Measurements from ENCODE around the gene COL23A1.

COL23A1 gene

GRCh38 chr5:178351221-178352034 lies 238.8 kb downstream of the COL23A1 start:
- no peak for DNase-seq

DNA sequence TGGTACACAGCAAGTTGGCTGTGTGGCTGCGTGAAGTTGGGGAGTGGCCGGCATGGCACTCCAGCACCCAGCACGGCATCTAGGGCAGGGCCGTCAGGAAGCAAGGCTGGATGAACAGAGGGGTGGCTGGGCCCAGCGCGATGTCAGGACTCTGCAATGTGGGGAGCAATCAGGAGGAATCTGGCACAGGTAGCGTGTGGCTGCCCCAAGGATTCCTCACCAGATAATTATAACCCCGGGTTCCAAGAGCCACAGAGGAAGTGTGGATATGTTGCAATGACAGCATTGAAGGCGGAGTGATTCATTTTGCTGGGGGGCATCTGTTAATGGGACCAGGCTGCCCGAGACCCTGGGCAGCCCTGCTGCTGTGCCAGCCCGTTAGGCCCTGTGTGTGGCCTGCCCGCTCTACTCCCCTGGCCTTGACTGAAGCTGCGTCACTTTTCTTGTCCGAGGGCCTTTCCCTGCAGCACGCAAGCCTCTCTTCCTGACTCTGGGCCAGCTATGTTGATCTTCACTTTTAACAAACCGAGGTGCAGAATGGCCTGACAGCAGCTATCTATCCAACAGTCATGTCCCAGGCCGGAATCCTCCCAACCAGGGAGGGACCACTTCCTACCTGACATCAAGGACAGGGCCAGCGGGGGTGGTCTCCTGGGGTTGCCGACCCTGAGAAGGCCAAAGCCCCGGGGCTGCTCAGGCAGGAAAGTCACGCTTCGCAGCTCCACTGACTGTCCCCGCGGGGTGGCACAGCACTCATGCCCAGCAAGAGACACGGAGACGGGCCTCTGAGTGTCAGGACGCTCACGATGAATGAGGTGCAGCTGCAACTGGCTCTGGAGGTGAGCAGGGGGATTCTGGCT lies 239.6 kb downstream of the COL23A1 start:
- no peak for DNase-seq

DNA sequence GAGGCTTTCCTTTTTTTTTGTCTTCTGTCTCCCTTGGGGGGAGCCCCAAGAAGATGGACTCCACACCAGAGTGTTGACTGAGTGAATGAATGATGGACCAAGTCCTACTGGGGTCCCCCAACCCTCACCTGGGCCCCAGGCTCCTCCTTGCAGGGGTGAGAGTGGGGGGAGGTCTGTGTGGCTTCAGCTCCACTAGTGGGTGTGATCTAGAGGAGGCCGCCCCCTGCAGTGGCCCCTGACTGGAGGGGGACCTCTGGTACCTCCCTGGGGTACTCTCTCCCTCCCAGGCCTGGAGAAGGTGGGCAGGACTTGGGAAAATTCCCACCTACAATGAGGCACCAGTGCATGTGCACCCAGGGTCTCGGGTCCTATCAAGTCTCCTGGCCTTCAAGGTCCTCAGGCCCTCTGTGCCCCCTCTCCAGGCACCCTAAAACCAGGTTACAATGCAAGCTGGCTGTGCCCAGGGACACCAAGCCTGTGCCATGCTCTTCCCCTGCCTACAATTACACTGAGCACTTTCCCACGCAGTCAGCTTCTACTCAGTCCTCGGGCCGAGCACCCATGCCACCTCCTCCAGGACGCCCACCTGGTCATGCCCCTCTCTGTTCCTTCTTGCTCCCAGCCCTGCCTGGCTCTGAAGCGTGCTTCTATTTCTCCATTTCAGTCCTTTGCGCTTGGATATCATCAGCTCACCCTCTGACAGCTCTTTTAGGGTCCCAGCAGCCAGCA lies 240.4 kb downstream of the COL23A1 start:
- no peak for DNase-seq

DNA sequence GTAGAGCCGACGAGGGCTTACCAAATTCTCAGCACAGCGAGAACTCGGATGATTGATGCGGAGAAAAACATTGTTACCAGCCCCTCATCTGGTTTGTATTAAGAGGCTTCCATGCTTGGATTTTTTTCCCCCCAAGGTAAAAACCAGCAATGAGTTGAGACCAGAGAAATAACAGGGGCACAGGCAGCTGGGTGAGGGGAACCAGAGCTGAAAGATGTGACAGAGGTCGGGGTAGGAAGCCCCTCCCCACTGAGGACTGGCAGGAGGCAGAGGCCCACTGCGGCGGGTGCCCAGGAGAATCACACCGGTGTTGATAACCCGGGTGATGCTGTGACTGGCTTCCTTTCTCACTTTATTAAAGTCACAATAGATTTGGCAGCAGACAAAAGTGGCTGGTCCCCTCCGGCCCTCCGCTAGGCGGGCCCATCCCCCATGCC lies 241.1 kb downstream of the COL23A1 start:
- no peak for DNase-seq

GRCh38 chr5:178348356-178349074 lies 241.7 kb downstream of the COL23A1 start:
- DNase-seq, result no peak

DNA sequence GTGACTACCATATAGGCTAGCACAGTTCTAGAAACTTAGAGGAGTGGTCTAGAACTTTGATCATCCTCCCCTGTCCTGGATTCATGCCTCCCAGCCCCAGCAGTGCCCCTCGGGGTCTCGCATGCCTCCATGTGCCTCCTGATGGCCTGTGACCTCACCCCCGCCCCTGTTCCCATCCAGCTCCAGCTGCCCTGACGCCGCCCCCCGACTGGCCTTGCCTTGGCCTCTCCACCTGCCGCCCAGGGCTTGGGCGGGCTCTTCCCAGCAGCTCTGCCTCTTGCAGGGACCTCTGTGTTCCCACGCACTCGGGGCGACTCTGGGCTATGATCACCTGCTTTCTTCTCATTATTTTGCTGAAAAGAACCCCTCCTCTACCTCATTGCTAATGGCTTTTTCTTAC lies 242.2 kb downstream of the COL23A1 start:
- DNase-seq, result no peak

DNA sequence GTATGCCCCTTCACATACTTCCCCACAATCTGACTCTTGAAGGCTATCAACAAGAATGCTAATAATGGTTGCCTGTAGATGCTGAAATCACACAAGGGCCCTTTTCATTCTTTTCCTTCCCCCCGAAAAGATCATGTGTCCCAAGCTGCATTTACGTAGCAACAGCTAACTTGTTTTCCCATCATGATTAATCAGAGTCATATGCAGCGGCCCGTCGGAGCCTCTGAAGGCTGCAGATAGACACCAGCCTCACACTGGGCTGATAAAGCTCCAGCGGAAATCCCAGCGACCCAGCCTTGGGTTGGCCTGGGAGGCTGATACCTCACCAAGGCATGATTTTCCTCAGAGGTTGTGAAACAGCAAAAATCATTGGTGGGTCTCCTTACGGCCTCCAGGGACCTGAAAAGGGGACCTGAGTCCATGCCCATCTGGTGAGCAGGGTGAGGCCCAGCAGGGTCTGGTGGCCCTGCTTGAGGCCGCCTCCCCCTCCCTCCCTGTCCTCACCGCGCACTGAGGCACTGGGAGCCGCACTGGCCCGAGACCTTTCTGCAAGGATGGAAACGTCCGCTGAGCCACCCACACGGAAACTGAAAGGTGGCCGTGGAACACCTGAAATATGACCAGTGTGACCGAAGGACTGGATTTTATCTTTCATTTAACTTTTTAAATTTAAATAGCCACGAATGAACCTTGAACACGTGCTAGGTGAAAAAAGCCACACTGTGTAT lies 243.4 kb downstream of the COL23A1 start:
- no peak for DNase-seq

DNA sequence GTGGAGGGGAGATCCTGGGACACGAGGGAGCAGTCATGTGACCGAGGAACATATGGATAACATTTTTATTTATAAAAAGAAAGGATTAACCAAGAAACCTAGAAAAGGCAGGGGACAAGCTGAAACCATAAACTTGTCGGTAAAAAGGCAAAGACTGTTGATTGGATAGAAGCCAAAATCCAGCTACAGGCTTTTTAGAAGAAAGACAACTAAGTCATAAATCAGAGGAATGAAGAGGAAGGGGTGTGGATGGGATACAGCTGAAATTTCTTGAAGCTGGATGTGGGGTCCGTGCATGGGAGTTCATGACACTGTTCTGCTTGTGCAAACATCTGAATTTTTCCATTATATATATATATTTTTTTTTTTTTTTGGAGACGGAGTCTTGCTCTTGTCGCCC lies 246.9 kb downstream of the COL23A1 start:
- DNase-seq, result no peak

DNA sequence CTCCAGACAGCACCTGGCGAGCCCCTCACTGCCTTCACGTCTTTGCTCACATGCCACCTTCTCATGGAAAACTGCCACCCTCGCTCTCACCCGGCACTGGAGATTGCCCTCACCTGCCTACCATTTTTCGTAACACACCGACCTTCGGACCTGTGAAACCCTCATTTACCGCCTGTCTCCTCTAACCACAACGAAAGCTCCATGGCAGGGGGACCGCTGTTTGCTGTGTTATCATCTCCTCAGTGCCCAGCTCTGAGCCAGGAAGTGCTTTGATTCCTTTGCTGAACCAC lies 248.4 kb downstream of the COL23A1 start:
- no peak for DNase-seq

GRCh38 chr5:178341091-178341850 lies 248.9 kb downstream of the COL23A1 start:
- DNase-seq, result no peak

GRCh38 chr5:178340637-178341036 lies 249.6 kb downstream of the COL23A1 start:
- DNase-seq, result no peak

- DNase-seq, result no peak
Measured at GRCh38 chr5:178340187-178340586, 250.0 kb downstream of the COL23A1 start.

GRCh38 chr5:178339272-178339671 lies 250.9 kb downstream of the COL23A1 start:
- no peak for DNase-seq

- no peak for DNase-seq
Measured at GRCh38 chr5:178338750-178339144, 251.4 kb downstream of the COL23A1 start.

DNA sequence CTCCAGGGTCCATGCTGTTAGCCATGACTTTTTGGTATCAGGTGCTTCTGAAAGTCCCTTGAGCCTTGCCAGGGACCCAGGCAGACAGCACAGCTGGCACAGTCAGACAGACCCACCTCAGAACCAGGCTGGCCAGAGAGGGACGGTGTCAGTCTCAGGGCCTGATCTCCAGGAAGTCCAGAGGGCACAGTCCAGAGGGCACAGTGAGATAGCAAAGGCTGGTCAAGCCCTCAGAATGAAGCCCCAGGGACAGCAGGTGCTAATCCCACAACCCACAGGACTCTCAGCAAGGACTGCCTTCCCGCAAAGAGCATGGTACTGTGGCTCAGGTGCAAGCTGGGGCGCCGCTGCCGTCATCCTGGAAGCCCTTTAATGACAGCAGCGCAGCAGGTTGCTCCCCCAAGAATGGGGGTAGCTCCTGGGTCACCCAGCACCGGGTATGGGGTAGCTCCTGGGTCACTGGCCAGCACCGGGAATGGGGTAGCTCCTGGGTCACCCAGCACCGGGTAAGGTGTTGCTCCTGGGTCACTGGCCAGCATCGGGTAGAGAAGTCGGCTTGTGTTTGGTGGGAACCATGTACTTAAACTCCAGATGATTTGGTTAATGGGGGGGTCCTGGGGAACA lies 252.0 kb downstream of the COL23A1 start:
- no peak for DNase-seq

DNA sequence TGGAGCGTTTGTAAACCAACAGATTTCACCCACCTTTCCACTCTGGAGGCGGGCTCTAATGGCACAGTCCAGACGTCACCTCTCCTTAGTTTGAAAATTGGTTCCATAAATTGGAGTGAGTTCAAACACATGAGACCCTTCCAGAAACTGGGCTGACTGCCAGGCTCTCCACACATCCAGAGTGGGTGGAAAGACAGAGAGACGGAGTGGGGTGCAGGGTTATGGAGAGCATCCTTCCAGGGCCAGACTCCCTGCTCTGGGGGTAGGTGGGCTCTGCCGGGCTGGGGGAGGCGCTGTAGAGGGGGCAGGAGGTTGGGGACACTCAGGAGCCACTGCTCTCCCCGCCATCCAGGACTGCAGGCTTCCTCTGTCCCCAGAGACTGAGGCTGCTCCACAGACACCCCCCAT lies 252.9 kb downstream of the COL23A1 start:
- DNase-seq, result no peak

DNA sequence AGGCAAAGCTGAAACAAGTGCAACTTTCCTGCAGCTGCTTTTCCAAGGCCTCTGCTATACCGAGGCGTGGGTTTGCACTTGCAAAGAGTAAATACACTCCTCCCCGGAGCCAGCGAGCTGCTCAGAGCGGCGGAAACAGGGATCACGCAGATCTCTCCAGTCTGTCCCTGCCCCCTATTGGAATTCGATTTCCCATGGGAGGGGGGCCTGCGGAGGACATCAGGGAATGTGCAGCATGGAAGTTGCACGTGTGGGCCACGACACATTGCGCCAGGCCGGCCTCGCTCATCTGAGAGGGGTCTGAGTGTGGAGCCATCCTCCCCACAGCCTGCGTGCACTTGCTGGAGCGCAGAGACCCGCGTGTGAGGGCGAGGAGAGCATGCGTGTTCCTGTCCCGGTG lies 253.3 kb downstream of the COL23A1 start:
- DNase-seq, result no peak

DNA sequence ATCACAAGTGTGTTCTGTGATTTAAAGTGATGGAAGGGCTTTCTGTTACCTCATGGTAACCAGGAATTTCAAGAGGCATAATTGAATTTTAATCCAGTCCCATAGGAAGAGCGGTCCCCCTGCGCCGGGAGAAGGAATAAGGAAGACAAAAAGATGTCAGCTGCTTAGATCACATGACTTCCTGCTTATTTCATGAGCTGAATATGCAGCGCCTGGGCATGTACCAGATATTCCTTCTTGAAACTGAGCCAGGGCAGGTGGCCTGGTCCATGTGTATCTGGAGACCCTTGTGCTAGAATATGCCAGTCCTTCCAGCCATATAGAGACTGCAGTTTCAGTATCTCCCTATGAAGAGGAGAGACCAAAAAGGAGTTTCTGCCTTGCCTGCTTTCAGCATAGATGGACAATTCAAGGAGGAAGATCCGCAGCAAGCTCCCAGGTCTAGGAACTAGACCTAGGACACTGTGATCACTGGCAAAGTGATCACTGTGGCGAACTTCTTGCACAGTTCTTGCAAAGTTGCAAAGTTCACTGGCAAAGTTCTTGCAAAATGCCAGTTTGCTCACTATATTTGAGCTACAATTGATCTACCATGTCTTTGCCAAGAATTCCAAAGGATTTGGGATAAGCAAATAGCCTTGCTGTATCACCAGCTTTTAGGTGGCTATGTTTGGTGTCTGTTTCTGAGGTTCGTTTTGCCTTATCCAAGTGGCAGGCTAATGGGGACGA lies 254.7 kb downstream of the COL23A1 start:
- DNase-seq, result no peak

- no peak for DNase-seq
Measured at GRCh38 chr5:178334861-178335260, 255.3 kb downstream of the COL23A1 start.

- no peak for DNase-seq
Measured at GRCh38 chr5:178333821-178334481, 256.2 kb downstream of the COL23A1 start.

All from CD4-positive, alpha-beta T cell treated with Interleukin-4 for 1 hour (primary cell).